Endothelial cell of coronary artery (primary cell): ENCODE data around the gene CCDC174. TPM values are rescaled to one million over a fixed set of nuclear protein-coding genes. Genes with fewer than 3 reads are reported as not detected.

ENCODE experiments used
- total RNA-seq: library from RNA; depleted of rRNA; stranded (reverse); fragments of >200 nt; gene quantifications from 2 replicates; pipeline ENCODE4 v1.2.3, GENCODE V29; 2014

Gene CCDC174
- total RNA-seq, result 6.6 and 10.6 TPM in 2 replicates

GRCh38 chr3:14651440-14652251, at the start of gene CCDC174:
TSS of gene CCDC174 (plus strand) at chr3:14651762. CDS start at chr3:14651837, 75 bp downstream.

GRCh38 chr3:14674841-14675240, 23.3 kb downstream of the CCDC174 start, which contains the start of gene C3orf20:
TSS of gene C3orf20 (plus strand) at chr3:14675141. CDS start at chr3:14682714, 7,573 bp downstream.

Other genes starting within 250 kb of the CCDC174 start
- gene SLC6A6, start 249.2 kb upstream of the CCDC174 start, total RNA-seq, result 21.6 and 24.2 TPM in 2 replicates
- gene GRIP2, start 111.4 kb upstream of the CCDC174 start, total RNA-seq, result not detected in 2 replicates
- under 0.01 TPM in 2 replicates for gene C3orf20, start 23.4 kb downstream of the CCDC174 start, total RNA-seq
- 77.6 and 82.4 TPM in 2 replicates for gene FGD5, start 167.2 kb downstream of the CCDC174 start, total RNA-seq